Posterior vena cava (tissue), 2 donors: ENCODE results near the gene GRHL1. TPM values are rescaled to one million over a fixed set of nuclear protein-coding genes. Genes with fewer than 3 reads are reported as not detected.

Source experiments
- DNase-seq: peaks from one replicate; pipeline ENCODE4 v3.0.0-alpha.2; 2020; ENCODE audit warnings: low spot score
- intact Hi-C, 2 donors: fragments of 100-400 bp; cut with DNase I; formaldehyde crosslinking; loops; one replicate each; pipeline versions ENCODE4 v1.14.1 to v1.14.2; 2022 to 2023
- total RNA-seq, 2 donors: library from RNA; stranded (reverse); fragmentation: NEBNext Ultra II Directional; extraction: Animal tissue kit (Norgen Biotek cat#: 25700); gene quantifications; one replicate each; pipeline ENCODE4 v1.2.1, GENCODE V29; 2021
- donor health status: DM: yes; HTN: yes; CAD: no.
- donor health status: DM: yes; HTN: yes; CAD: no.

GRHL1 gene
- total RNA-seq, 2 donors from 2014 or later, result 1.9 to 2.3 TPM

GRCh38 chr2:9970200-9971044 is 18.9 kb downstream of the GRHL1 start:
- no peak for DNase-seq
- intact Hi-C loops, result no loop called here

- intact Hi-C loops, result no loop called here
- DNase-seq, result no peak
Measured at GRCh38 chr2:9971105-9971818, 19.8 kb downstream of the GRHL1 start.

GRCh38 chr2:9971890-9972289 is 20.4 kb downstream of the GRHL1 start:
- DNase-seq, result no peak
- intact Hi-C loops, result no loop called here

- intact Hi-C loops, result no loop called here
- DNase-seq, result peak; percentile 86
Measured at GRCh38 chr2:9972621-9973479, 21.4 kb downstream of the GRHL1 start.

GRCh38 chr2:9973690-9974089 is 22.2 kb downstream of the GRHL1 start:
- intact Hi-C loops, result no loop called here
- DNase-seq, result no peak

GRCh38 chr2:9974343-9974742 is 22.9 kb downstream of the GRHL1 start:
- intact Hi-C loops, result no loop called here
- no peak for DNase-seq

- no peak for DNase-seq
- intact Hi-C loops, result no loop called here
Measured at GRCh38 chr2:9975328-9975727, 23.8 kb downstream of the GRHL1 start.

- intact Hi-C loops, result no loop called here
- no peak for DNase-seq
Measured at GRCh38 chr2:9975805-9976447, 24.4 kb downstream of the GRHL1 start.

GRCh38 chr2:9979977-9980376 is 28.5 kb downstream of the GRHL1 start:
- intact Hi-C loops, result no loop called here
- DNase-seq, result no peak

- intact Hi-C loops, result no loop called here
- no peak for DNase-seq
Measured at GRCh38 chr2:9980520-9980919, 29.0 kb downstream of the GRHL1 start.

- DNase-seq, result no peak
- intact Hi-C loops, result no loop called here
Measured at GRCh38 chr2:9981655-9982054, 30.2 kb downstream of the GRHL1 start.

- DNase-seq, result no peak
- intact Hi-C loops, result no loop called here
Measured at GRCh38 chr2:9982248-9982647, 30.8 kb downstream of the GRHL1 start.

GRCh38 chr2:9982891-9983290 is 31.4 kb downstream of the GRHL1 start:
- intact Hi-C loops, result no loop called here
- peak; percentile 78 for DNase-seq

- intact Hi-C loops, result no loop called here
Measured at GRCh38 chr2:9983401-9984216, 32.1 kb downstream of the GRHL1 start.

GRCh38 chr2:9984217-9984739 is 32.8 kb downstream of the GRHL1 start:
- intact Hi-C loops, result no loop called here
- peak; percentile 61 for DNase-seq

More at GRCh38 chr2:9983401-9984216, 32.1 kb downstream of the GRHL1 start:
- peak; percentile 42 for DNase-seq

GRCh38 chr2:9984871-9985480 is 33.5 kb downstream of the GRHL1 start:
- intact Hi-C loops, result loop anchor here (5.0 kb wide), 1 partner anchor 62 kb away; no protein-coding TSS in a partner anchor

GRCh38 chr2:9985531-9986328 is 34.2 kb downstream of the GRHL1 start:
- intact Hi-C loops, result loop anchor here (5.0 kb wide), 1 partner anchor 62 kb away; no protein-coding TSS in a partner anchor
- DNase-seq, result peak; percentile 25

More at GRCh38 chr2:9984871-9985480, 33.5 kb downstream of the GRHL1 start:
- DNase-seq, result no peak
